NCI-H187 (cell line): ENCODE measurements around the gene FKRP.
A peak's percentile ranks its signal among the peaks of the same experiment; 100 is the strongest.
"Not testable (repeated sequence)": the region's sequence is repeated elsewhere in the genome, so short reads cannot be mapped to it uniquely, and the experiment has no call there.

Source experiments
- DNase-seq, 2 experiments: peaks; one replicate each; lab custom pipeline; 2025; lab: John Stamatoyannopoulos, UW

Gene FKRP

GRCh38 chr19:46759817-46760333, 14.0 kb downstream of the FKRP start:
- DNase-seq: no peak

GRCh38 chr19:46760363-46760762, 14.5 kb downstream of the FKRP start:
- no peak for DNase-seq

GRCh38 chr19:46760897-46761296, 15.0 kb downstream of the FKRP start:
- not testable (repeated sequence) for DNase-seq

GRCh38 chr19:46761418-46761831, 15.6 kb downstream of the FKRP start:
- DNase-seq: no peak

GRCh38 chr19:46762245-46762890, 16.5 kb downstream of the FKRP start:
- DNase-seq: no peak

- DNase-seq: no peak
Observed at GRCh38 chr19:46764817-46765291, 19.0 kb downstream of the FKRP start.

GRCh38 chr19:46766569-46767317, 20.9 kb downstream of the FKRP start:
- no peak for DNase-seq

- not testable (repeated sequence) for DNase-seq
Observed at GRCh38 chr19:46768746-46769145, 22.9 kb downstream of the FKRP start.

GRCh38 chr19:46772170-46773017, 26.5 kb downstream of the FKRP start:
- no peak for DNase-seq

- no peak for DNase-seq
Observed at GRCh38 chr19:46773018-46773399, 27.2 kb downstream of the FKRP start.

GRCh38 chr19:46775642-46776258, 29.9 kb downstream of the FKRP start:
- no peak for DNase-seq

GRCh38 chr19:46776927-46777911, 31.4 kb downstream of the FKRP start:
- DNase-seq: no peak

- DNase-seq: not testable (repeated sequence)
Observed at GRCh38 chr19:46777956-46778645, 32.2 kb downstream of the FKRP start.

GRCh38 chr19:46782355-46783019, 36.6 kb downstream of the FKRP start:
- DNase-seq: no peak

- peak; percentile 46 to 49 for DNase-seq
Observed at GRCh38 chr19:46783670-46784069, 37.8 kb downstream of the FKRP start.

GRCh38 chr19:46784262-46785053, 38.6 kb downstream of the FKRP start:
- DNase-seq: no peak

- DNase-seq: no peak
Observed at GRCh38 chr19:46785054-46785979, 39.5 kb downstream of the FKRP start.

GRCh38 chr19:46785980-46786235, 40.1 kb downstream of the FKRP start:
- DNase-seq: no peak
